ENCODE measurements around the gene CALM3. TPM values are rescaled to one million over a fixed set of nuclear protein-coding genes. Genes with fewer than 3 reads are reported as not detected.

CALM3 gene
- total and polyA plus RNA-seq, 2 experiments from 2014 or later: 148 to 215 TPM

DNA sequence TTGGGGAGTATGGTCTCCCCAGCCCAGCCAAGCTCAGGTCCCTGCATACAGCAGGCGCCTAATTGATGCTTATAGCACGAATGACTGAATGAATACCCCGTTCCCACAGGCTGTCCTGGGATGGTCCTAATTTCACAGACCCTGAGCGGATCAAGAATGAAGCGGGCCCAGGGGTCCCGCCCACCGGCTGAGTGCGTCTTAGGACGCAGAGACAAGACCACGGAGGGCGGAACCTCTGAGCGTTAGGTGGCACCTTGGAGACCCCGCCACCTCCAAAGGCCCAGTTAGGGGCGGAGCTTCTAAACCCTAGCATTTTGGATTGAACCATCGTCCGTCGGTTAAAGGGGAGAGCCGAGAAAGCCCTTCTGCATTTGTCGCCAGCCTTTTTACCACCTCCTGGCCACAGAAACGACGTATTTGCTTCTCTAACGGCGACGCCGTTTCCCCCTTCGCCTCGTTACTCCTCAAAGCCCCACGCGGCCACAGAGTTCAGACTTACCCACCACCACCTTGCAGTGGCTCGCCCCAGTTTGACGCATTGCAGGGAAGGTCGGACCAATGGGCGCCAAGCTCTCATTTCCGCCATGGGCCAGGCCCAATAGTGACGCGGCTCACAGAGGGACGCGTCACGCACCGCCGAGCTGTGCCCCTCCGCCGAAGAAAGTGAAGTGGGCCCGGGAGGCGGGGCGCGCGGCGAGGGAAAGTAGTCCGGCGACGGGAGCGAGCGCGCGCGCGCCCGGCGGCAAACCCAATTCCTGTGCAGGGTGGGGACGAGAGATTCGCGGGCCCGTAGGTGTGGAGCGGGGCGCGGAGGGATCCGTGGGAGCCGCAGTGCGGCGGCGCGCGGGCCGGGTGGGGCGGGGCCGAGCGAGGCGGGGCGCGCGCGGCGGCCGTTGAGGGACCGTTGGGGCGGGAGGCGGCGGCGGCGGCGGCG, 479 bp upstream of the CALM3 start (continued):
- no peak for TF ChIP-seq REST (IDR thresholded peaks at IDR 0.05; ENCODE audit: unreplicated experiment)
- TF ChIP-seq NANOG (IDR thresholded peaks at IDR 0.05; ENCODE audit: borderline replicate concordance): no peak
- no peak for TF ChIP-seq EZH2 (IDR thresholded peaks at IDR 0.05; ENCODE audit: low read depth, unreplicated experiment)
- peak; percentile 46; the same call in 1 of the 2 replicates for TF ChIP-seq POLR2AphosphoS5 (IDR thresholded peaks at IDR 0.05; ENCODE audit: low read depth)
- TF ChIP-seq EZH2phosphoT487 (IDR thresholded peaks at IDR 0.05; ENCODE audit: unreplicated experiment): no peak
- peak; percentile 55; the same call in 1 of the 2 replicates for TF ChIP-seq ZNF331 (CRISPR knock-in tag; IDR thresholded peaks at IDR 0.05; ENCODE audit: low read depth)
- no peak for TF ChIP-seq STAT1 (IDR thresholded peaks at IDR 0.05; ENCODE audit: unreplicated experiment)
- TF ChIP-seq, protein P1, sequence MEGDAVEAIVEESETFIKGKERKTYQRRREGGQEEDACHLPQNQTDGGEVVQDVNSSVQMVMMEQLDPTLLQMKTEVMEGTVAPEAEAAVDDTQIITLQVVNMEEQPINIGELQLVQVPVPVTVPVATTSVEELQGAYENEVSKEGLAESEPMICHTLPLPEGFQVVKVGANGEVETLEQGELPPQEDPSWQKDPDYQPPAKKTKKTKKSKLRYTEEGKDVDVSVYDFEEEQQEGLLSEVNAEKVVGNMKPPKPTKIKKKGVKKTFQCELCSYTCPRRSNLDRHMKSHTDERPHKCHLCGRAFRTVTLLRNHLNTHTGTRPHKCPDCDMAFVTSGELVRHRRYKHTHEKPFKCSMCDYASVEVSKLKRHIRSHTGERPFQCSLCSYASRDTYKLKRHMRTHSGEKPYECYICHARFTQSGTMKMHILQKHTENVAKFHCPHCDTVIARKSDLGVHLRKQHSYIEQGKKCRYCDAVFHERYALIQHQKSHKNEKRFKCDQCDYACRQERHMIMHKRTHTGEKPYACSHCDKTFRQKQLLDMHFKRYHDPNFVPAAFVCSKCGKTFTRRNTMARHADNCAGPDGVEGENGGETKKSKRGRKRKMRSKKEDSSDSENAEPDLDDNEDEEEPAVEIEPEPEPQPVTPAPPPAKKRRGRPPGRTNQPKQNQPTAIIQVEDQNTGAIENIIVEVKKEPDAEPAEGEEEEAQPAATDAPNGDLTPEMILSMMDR (conservative IDR thresholded peaks at IDR 0.05; ENCODE audit: low read depth in 2 of 2): no peak
- TF ChIP-seq JUNB (IDR thresholded peaks at IDR 0.05; ENCODE audit: unreplicated experiment): no peak

DNA sequence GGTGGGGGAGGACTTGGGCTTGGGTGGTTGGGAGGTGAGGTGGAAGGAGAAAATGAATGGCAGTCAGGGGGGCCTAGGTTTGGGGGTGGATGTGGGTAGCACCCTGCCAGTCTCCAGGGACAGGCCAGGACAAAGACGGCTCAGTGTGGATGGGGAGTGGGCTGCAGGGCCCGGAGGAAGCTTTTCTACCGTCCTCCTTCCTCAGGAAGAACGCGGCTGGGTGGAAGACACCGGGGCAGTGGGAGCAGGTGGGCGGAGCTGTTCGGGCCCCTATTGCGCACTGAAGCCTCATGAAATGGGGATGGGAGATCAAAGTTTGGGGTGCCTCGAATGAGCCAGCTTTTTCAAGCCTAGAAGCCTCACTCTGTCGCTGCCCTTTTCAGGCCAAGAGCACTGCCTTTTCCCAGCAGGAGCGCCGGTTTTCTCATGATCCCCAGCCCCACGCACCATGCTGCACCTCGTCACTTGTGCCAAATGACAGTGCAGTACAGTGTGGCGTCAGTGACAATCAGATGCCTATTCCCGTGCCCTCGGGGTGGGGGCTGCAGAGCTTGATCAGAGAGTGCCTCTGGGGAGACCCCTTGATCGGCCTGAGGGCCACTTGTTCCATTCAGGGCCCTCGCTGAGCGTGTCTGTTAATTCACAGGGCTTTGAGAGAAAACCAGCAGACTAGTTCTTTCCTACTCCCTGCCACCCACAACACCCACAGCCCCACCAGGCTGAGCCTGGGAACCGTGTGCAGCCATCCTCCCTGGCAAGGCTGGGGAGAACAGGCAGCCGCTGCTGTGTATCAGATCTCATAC, 1.5 kb downstream of the CALM3 start:
- Histone ChIP-seq H3K36me3 (ENCODE audit: insufficient read depth) (peaks cover 9% of the 10 kb centered on the region; the same call in 1 of the 2 replicates), H3K4me3 (peak overlapping the region; percentile 100), H3K4me2 (peak overlapping the region; percentile 93), H4K20me1 (replicated peaks; ENCODE audit: insufficient read depth) (peaks cover 22% of the 10 kb centered on the region), H3K27ac (ENCODE audit: low read depth) (no peak overlapping the region), H3K79me2 (replicated peaks; ENCODE audit: insufficient read depth) (peaks cover 39% of the 10 kb centered on the region), H3K4me1 (ENCODE audit: insufficient read depth) (peaks cover 11% of the 10 kb centered on the region), H3F3A (replicated peaks; ENCODE audit: low read depth) (no peaks in the 10 kb centered on the region), H3K9me2 (ENCODE audit: insufficient read depth) (no peaks in the 10 kb centered on the region), H3K27me3 (ENCODE audit: insufficient read depth) (no peaks in the 10 kb centered on the region), H2AFZ (no peak overlapping the region)
- no peak; the same call in 2 of the 3 replicates for ATAC-seq
- Mint-ChIP-seq H3K4me1 (peaks cover 25% of the 10 kb centered on the region), H3K27ac (no peak overlapping the region), H3K4me3 (peak overlapping the region; percentile 96), H3K27me3 (ENCODE audit: insufficient read depth, low read depth, poor library complexity) (peaks cover 17% of the 10 kb centered on the region), H3K36me3 (ENCODE audit: low read depth) (peaks cover 14% of the 10 kb centered on the region), H3K9me3 (peaks cover 2% of the 10 kb centered on the region; the same call in 1 of the 3 replicates)
- TF ChIP-seq CREB1 (CRISPR knock-in tag; IDR thresholded peaks at IDR 0.05; ENCODE audit: low read depth) (no peak), REST (IDR thresholded peaks at IDR 0.05; ENCODE audit: unreplicated experiment) (no peak)
- peak; percentile 28 for DNase-seq (ENCODE audit: low spot score)

Measured in GM23338 (cell line).